Measurements from ENCODE around the gene C3orf70. TPM values are rescaled to one million over a fixed set of nuclear protein-coding genes. Genes with fewer than 3 reads are reported as not detected.

Gene C3orf70
- total RNA-seq, 2 experiments from 2014 or later: 0.06 TPM

- H3K9me3 Mint-ChIP-seq: no peaks in the 10 kb centered on the region
- no peaks in the 10 kb centered on the region for H3K27me3 Mint-ChIP-seq
- no peak for DNase-seq
- H3K27ac Mint-ChIP-seq: no peak overlapping the region
- no peak overlapping the region for H3K4me3 Mint-ChIP-seq
- H3K36me3 Mint-ChIP-seq: no peaks in the 10 kb centered on the region
- H3K4me1 Mint-ChIP-seq: no peaks in the 10 kb centered on the region
Observed at GRCh38 chr3:185082149-185082548, 70.7 kb downstream of the C3orf70 start.

- H3K27ac Mint-ChIP-seq: no peak overlapping the region
- no peaks in the 10 kb centered on the region for H3K4me1 Mint-ChIP-seq
- no peak overlapping the region for H3K4me3 Mint-ChIP-seq
- no peaks in the 10 kb centered on the region for H3K27me3 Mint-ChIP-seq
- no peaks in the 10 kb centered on the region for H3K9me3 Mint-ChIP-seq
- no peaks in the 10 kb centered on the region for H3K36me3 Mint-ChIP-seq
- no peak for DNase-seq
Observed at GRCh38 chr3:185081521-185081920, 71.3 kb downstream of the C3orf70 start.

- Mint-ChIP-seq H3K27ac (no peak overlapping the region), H3K4me1 (no peaks in the 10 kb centered on the region), H3K4me3 (no peak overlapping the region), H3K36me3 (no peaks in the 10 kb centered on the region), H3K9me3 (no peaks in the 10 kb centered on the region), H3K27me3 (peaks cover 5% of the 10 kb centered on the region)
- DNase-seq: no peak
Observed at GRCh38 chr3:185079625-185080024, 73.2 kb downstream of the C3orf70 start.

GRCh38 chr3:185076219-185076618 lies 76.6 kb downstream of the C3orf70 start:
- Mint-ChIP-seq H3K27me3 (peaks cover 10% of the 10 kb centered on the region), H3K36me3 (no peaks in the 10 kb centered on the region), H3K4me3 (no peak overlapping the region), H3K4me1 (no peaks in the 10 kb centered on the region), H3K9me3 (no peaks in the 10 kb centered on the region), H3K27ac (no peak overlapping the region)
- DNase-seq: no peak

- no peaks in the 10 kb centered on the region for H3K9me3 Mint-ChIP-seq
- H3K4me3 Mint-ChIP-seq: no peak overlapping the region
- H3K36me3 Mint-ChIP-seq: no peaks in the 10 kb centered on the region
- no peaks in the 10 kb centered on the region for H3K4me1 Mint-ChIP-seq
- H3K27me3 Mint-ChIP-seq: peaks cover 10% of the 10 kb centered on the region
- no peak for DNase-seq
- no peak overlapping the region for H3K27ac Mint-ChIP-seq
Observed at GRCh38 chr3:185075547-185075946, 77.3 kb downstream of the C3orf70 start.

GRCh38 chr3:185071287-185071800 lies 81.5 kb downstream of the C3orf70 start:
- Mint-ChIP-seq H3K4me1 (no peaks in the 10 kb centered on the region), H3K4me3 (no peak overlapping the region)

GRCh38 chr3:185070491-185071286 lies 82.2 kb downstream of the C3orf70 start:
- H3K9me3 Mint-ChIP-seq: no peaks in the 10 kb centered on the region
- no peak overlapping the region for H3K27ac Mint-ChIP-seq
- H3K27me3 Mint-ChIP-seq: peaks cover 10% of the 10 kb centered on the region
- H3K4me1 Mint-ChIP-seq: no peaks in the 10 kb centered on the region
- DNase-seq: no peak
- no peak overlapping the region for H3K4me3 Mint-ChIP-seq
- H3K36me3 Mint-ChIP-seq: no peaks in the 10 kb centered on the region

More at GRCh38 chr3:185071287-185071800, 81.5 kb downstream of the C3orf70 start:
- Mint-ChIP-seq H3K9me3 (no peaks in the 10 kb centered on the region), H3K27me3 (peaks cover 10% of the 10 kb centered on the region), H3K27ac (no peak overlapping the region), H3K36me3 (no peaks in the 10 kb centered on the region)
- DNase-seq: no peak

- Mint-ChIP-seq H3K36me3 (no peaks in the 10 kb centered on the region), H3K4me3 (no peak overlapping the region), H3K9me3 (no peaks in the 10 kb centered on the region), H3K4me1 (no peaks in the 10 kb centered on the region), H3K27ac (no peak overlapping the region), H3K27me3 (peaks cover 1% of the 10 kb centered on the region)
- no peak for DNase-seq
Observed at GRCh38 chr3:185069037-185070030, 83.5 kb downstream of the C3orf70 start.

- H3K27ac Mint-ChIP-seq: no peak overlapping the region
- no peak for DNase-seq
- H3K27me3 Mint-ChIP-seq: no peaks in the 10 kb centered on the region
- H3K4me3 Mint-ChIP-seq: no peak overlapping the region
- H3K4me1 Mint-ChIP-seq: no peaks in the 10 kb centered on the region
- no peaks in the 10 kb centered on the region for H3K36me3 Mint-ChIP-seq
- H3K9me3 Mint-ChIP-seq: no peaks in the 10 kb centered on the region
Observed at GRCh38 chr3:185067173-185067572, 85.7 kb downstream of the C3orf70 start.

GRCh38 chr3:185066251-185066650 lies 86.6 kb downstream of the C3orf70 start:
- no peaks in the 10 kb centered on the region for H3K36me3 Mint-ChIP-seq
- no peak overlapping the region for H3K27ac Mint-ChIP-seq

GRCh38 chr3:185065059-185065458 lies 87.8 kb downstream of the C3orf70 start:
- no peaks in the 10 kb centered on the region for H3K27me3 Mint-ChIP-seq
- no peaks in the 10 kb centered on the region for H3K36me3 Mint-ChIP-seq
- no peaks in the 10 kb centered on the region for H3K4me1 Mint-ChIP-seq

More at GRCh38 chr3:185066251-185066650, 86.6 kb downstream of the C3orf70 start:
- Mint-ChIP-seq H3K27me3 (no peaks in the 10 kb centered on the region), H3K4me1 (no peaks in the 10 kb centered on the region), H3K4me3 (no peak overlapping the region), H3K9me3 (peaks cover 4% of the 10 kb centered on the region)
- DNase-seq: no peak

GRCh38 chr3:185063431-185063830 lies 89.4 kb downstream of the C3orf70 start:
- Mint-ChIP-seq H3K27ac (no peak overlapping the region), H3K27me3 (no peaks in the 10 kb centered on the region), H3K9me3 (peaks cover 21% of the 10 kb centered on the region), H3K4me1 (no peaks in the 10 kb centered on the region), H3K4me3 (no peak overlapping the region), H3K36me3 (no peaks in the 10 kb centered on the region)
- DNase-seq: no peak

More at GRCh38 chr3:185065059-185065458, 87.8 kb downstream of the C3orf70 start:
- no peak for DNase-seq
- H3K27ac Mint-ChIP-seq: no peak overlapping the region
- H3K9me3 Mint-ChIP-seq: peaks cover 11% of the 10 kb centered on the region
- no peak overlapping the region for H3K4me3 Mint-ChIP-seq

GRCh38 chr3:185062191-185062590 lies 90.7 kb downstream of the C3orf70 start:
- Mint-ChIP-seq H3K4me3 (no peak overlapping the region), H3K36me3 (peaks cover under 1% of the 10 kb centered on the region), H3K9me3 (peaks cover 30% of the 10 kb centered on the region), H3K27me3 (no peaks in the 10 kb centered on the region), H3K4me1 (no peaks in the 10 kb centered on the region), H3K27ac (no peak overlapping the region)
- DNase-seq: no peak

- Mint-ChIP-seq H3K36me3 (peaks cover 10% of the 10 kb centered on the region), H3K4me3 (no peak overlapping the region), H3K27me3 (no peaks in the 10 kb centered on the region), H3K4me1 (no peaks in the 10 kb centered on the region), H3K27ac (no peak overlapping the region), H3K9me3 (peaks cover 40% of the 10 kb centered on the region)
- no peak for DNase-seq
Observed at GRCh38 chr3:185060655-185061054, 92.2 kb downstream of the C3orf70 start.

GRCh38 chr3:185059766-185060165 lies 93.1 kb downstream of the C3orf70 start:
- no peak for DNase-seq
- H3K4me3 Mint-ChIP-seq: no peak overlapping the region
- H3K27me3 Mint-ChIP-seq: no peaks in the 10 kb centered on the region
- H3K27ac Mint-ChIP-seq: no peak overlapping the region
- no peaks in the 10 kb centered on the region for H3K4me1 Mint-ChIP-seq
- peaks cover 46% of the 10 kb centered on the region for H3K9me3 Mint-ChIP-seq
- H3K36me3 Mint-ChIP-seq: peaks cover 16% of the 10 kb centered on the region

All from activated naive CD8-positive, alpha-beta T cell treated with anti-CD3 and anti-CD28 coated beads for 36 hours (primary cell).